ENCODE results near the gene MEGF10. TPM values are rescaled to one million over a fixed set of nuclear protein-coding genes. Genes with fewer than 3 reads are reported as not detected.

The MEGF10 gene
- total and polyA plus RNA-seq, 2 of the 8 experiments (the other 6 are each of a cell fraction or from before 2014, with no cell fraction given), result 38.2 to 53.1 TPM

GRCh38 chr5:127324756-127325155 is 34.2 kb downstream of the MEGF10 start:
- no peak overlapping the region for H3K9ac ChIP-seq (replicated peaks in 1 of 4; ENCODE audit: extremely low read depth in 1 of 4, low read depth in 3 of 4, low read length in 3 of 4)
- H3K23me2 ChIP-seq (ENCODE audit: low read depth, low read length), result no peaks in the 10 kb centered on the region
- no peak overlapping the region for H2AFZ ChIP-seq (ENCODE audit: low read length)
- H3K9me3 ChIP-seq (ENCODE audit: insufficient read depth in 2 of 2, low read depth in 1 of 2, low read length in 1 of 2), result no peaks in the 10 kb centered on the region
- DNase-seq (ENCODE audit: low read depth in 1 of 2, low spot score in 2 of 2) (no peak), FAIRE-seq (no peak)
- H2BK5ac ChIP-seq (ENCODE audit: low read depth, low read length), result no peak overlapping the region
- no peak overlapping the region for H2BK20ac ChIP-seq (ENCODE audit: low read length)
- no peaks in the 10 kb centered on the region for H4K20me1 ChIP-seq (replicated peaks in 1 of 2; ENCODE audit: control insufficient read depth in 1 of 2, insufficient read depth in 2 of 2, low read length in 2 of 2)
- H3K23ac ChIP-seq (ENCODE audit: insufficient read length), result no peak overlapping the region
- no peak overlapping the region for H3K14ac ChIP-seq (ENCODE audit: insufficient read length)
- H3K4me2 ChIP-seq (ENCODE audit: insufficient read depth in 1 of 2, low read depth in 2 of 2, low read length in 2 of 2), result no peak overlapping the region
- no peak overlapping the region for H4K91ac ChIP-seq (replicated peaks; ENCODE audit: insufficient read length, low read length)
- POLR2A ChIA-PET (ENCODE audit: partially characterized antibody), result no interaction called here
- H2BK15ac ChIP-seq (ENCODE audit: low read length), result no peak overlapping the region
- peaks cover 1 to 20% (median 18%) of the 10 kb centered on the region in 4 experiments; a peak in 6 of 7 replicates for H3K4me1 ChIP-seq (replicated peaks in 1 of 4; ENCODE audit: control insufficient read depth in 3 of 4, insufficient read depth in 4 of 4, low read length in 3 of 4)
- CTCF ChIA-PET (ENCODE audit: partially characterized antibody), result interaction anchor here (0.7 to 1.9 kb wide), 6 partner anchors 8 to 609 kb away, joined by 3 to 10 read pairs (median 4); no protein-coding TSS in a partner anchor
- H2BK120ac ChIP-seq (replicated peaks; ENCODE audit: low read depth, low read length), result no peak overlapping the region
- H3K56ac ChIP-seq (replicated peaks; ENCODE audit: insufficient read length, low read depth, low read length), result no peak overlapping the region
- no peaks in the 10 kb centered on the region for H3K36me3 ChIP-seq (ENCODE audit: control insufficient read depth in 2 of 4, insufficient read depth in 4 of 4, low read length in 3 of 4)
- H2AK5ac ChIP-seq (ENCODE audit: low read depth, low read length), result no peak overlapping the region
- H2BK12ac ChIP-seq (ENCODE audit: low read depth, low read length), result no peak overlapping the region
- H3K79me2 ChIP-seq (ENCODE audit: control insufficient read depth in 1 of 2, insufficient read depth in 2 of 2, low read length in 2 of 2), result peaks cover 0 to 72% of the 10 kb centered on the region in 2 experiments; a peak in 3 of 4 replicates
- no peak overlapping the region for H4K5ac ChIP-seq (ENCODE audit: insufficient read length, low read depth, low read length)
- no peaks in the 10 kb centered on the region for H3K27me3 ChIP-seq (replicated peaks in 1 of 4; ENCODE audit: control insufficient read depth in 3 of 4, extremely low read depth in 1 of 4, insufficient read depth in 3 of 4, low read length in 3 of 4)
- 83% methylated on average over 3 of the region's 3 CpGs; no CpG with 5 or more reads in 1 of the 2 experiments for WGBS, 2 experiments (ENCODE audit: extremely low coverage in 1 of 2, insufficient coverage in 1 of 2, insufficient read length in 1 of 2, insufficient replicate concordance in 2 of 2, low coverage in 1 of 2, low lambda C conversion rate in 2 of 2, missing lambda C conversion rate in 1 of 2)
- H4K8ac ChIP-seq (ENCODE audit: extremely low read depth, insufficient read depth, low read length), result no peak overlapping the region
- H3K79me1 ChIP-seq (ENCODE audit: low read depth, low read length), result no peaks in the 10 kb centered on the region; the same call in 1 of the 2 replicates
- H3K4me3 ChIP-seq (ENCODE audit: extremely low read depth in 1 of 4, insufficient read depth in 2 of 4, low read depth in 3 of 4, low read length in 4 of 4), result no peak overlapping the region
- H3K27ac ChIP-seq (ENCODE audit: low read depth, low read length), result no peak overlapping the region
- peak overlapping the region; percentile 33 for H3K4ac ChIP-seq (replicated peaks; ENCODE audit: insufficient read length, low read depth, low read length)
- 0 out of 2 replicates have a peak overlapping the region, but pooled peaks have one; percentile 4 for H3K18ac ChIP-seq (ENCODE audit: extremely low read depth, low read length)
- no peak for TF ChIP-seq ATF2 (IDR thresholded peaks at IDR 0.05; ENCODE audit: low read length)

All from H1 (cell line).